Stimulated activated CD4-positive, alpha-beta T cell treated with anti-CD3 and anti-CD28 coated beads, Interleukin-1b, Interleukin-23, amount 100 ng/mL, for 1 hour (primary cell): Measurements from ENCODE around the gene F11R.
"Not testable (repeated sequence)": the region's sequence is repeated elsewhere in the genome, so short reads cannot be mapped to it uniquely, and the experiment has no call there.

Source experiments
- DNase-seq, 2 donors: peaks; one replicate each; pipeline ENCODE4 v3.0.0-alpha.2; 2020; ENCODE audit warnings: low read depth in 2 of 2

Gene F11R

GRCh38 chr1:161044535-161044907 is 23.6 kb upstream of the F11R start:
- DNase-seq: no peak

- no peak for DNase-seq
Observed at GRCh38 chr1:161039546-161039945, 18.6 kb upstream of the F11R start.

- no peak for DNase-seq
Observed at GRCh38 chr1:161039154-161039545, 18.2 kb upstream of the F11R start.

DNA sequence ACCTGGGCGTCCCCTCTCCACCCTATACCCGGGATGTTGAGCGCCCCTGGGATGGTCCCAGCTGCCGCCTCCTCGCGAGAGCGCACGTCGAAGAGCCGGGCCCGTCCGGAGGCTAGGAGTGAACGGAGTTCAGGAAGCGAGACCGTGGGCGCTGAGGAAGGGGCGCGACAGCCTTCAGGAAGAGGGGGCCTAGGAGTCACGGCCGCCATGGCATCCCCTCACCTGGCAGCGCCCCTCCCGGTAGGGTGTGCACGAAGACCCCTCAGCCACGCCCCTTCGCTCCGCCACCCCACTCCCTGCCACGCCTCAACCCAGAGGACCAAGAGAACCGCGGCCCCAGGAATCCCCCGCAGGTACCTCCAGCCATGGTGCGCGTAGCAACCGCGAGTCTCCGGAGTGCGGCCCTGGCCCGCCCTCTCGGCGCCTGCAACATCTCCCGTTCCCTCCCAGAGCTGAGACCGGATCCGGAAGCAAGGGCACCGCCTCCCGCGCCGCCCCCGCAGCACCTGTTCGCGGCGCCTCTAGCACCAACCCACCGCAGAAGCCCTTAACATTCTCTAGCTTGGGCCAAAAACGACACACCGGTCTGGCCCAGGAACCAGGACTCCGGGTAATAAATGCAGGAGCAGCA is 17.7 kb upstream of the F11R start, which contains the start of gene TSTD1:
Gene TSTD1 (minus strand): TSS at position 442 of the 631 bp plus-strand sequence. CDS start 75 bp downstream, at position 367.
- peak; percentile 55 to 69 for DNase-seq

DNA sequence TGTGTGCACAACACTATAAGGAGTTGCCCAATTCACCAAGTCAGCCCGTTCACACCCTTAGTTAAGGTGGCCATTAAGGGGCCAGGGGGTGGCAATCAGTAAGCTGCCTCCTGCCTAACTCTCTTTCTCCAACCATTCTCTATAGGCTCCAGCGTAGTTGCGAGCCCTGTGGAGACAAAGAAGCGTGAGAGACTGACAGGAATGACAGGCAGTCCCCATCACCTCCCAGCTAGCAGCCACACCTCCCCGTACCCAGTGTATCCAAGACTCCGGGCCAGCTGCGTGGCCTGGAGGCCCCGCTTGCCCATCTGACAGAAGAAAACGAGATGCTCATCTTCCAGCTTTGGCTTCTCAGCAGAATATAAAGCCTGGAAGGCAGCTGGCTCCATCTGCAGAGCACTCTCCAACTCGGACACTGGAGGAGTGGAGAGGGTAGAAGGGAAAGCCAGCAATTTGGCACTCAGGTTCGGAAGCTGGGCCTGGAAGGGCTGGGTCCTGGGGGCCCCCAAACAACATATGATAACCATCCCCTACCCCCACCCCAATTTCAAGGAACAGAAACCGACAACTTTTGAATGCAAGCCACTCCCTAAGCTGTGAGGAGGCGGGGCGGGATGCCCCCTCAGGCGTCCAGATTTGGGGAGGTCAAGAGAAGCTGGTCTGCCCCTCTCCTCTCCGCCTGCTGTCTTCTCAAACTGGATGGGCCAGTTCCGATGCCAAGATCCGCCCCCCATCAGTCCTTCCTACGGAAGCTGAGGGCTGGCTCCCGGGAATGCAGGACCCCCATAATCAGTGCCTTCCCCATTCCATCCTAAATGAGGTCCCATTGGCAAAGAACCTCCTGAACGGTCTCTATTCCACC is 16.9 kb upstream of the F11R start:
- no peak for DNase-seq

DNA sequence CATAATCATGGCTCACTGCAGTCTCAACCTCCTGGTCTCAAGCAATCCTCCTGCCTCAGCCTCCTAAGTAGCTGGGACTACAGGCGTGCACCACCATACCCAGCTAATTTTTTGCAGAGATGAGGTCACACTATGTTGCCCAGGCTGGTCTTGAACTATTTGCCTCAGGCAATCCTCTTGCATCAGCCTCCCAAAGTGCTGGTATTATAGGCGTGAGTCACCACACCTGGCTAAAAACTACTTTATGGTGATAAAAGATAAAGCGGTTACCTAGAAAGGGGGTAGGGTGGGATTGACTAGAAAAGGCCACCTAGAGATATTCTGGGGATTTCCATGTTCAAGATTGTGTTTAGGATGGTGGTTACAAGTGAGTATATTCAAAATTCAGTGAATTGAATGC is 12.8 kb upstream of the F11R start:
- no peak for DNase-seq

DNA sequence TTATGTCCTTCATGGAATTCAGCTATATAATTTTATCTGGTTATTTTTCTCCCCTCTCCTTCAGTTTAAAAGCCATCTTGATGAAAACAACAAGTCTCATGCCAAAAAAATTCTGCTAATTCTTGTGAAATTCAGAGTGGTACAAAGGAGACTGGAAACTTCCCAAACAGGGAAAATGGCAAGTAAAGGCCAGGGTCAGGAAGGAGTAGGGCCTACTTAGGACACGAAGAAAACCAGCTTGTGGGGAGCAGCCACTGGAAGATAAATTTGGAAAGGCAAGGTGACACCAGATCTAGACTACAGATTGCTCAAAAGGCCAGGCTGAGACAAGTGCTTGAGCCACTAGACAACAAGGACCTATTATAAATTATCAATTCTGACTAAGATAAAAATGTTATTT is 11.5 kb upstream of the F11R start:
- DNase-seq: no peak

- DNase-seq: no peak
Observed at GRCh38 chr1:161031874-161032273, 10.9 kb upstream of the F11R start.

- DNase-seq: not testable (repeated sequence)
Observed at GRCh38 chr1:161029466-161029865, 8.5 kb upstream of the F11R start.

DNA sequence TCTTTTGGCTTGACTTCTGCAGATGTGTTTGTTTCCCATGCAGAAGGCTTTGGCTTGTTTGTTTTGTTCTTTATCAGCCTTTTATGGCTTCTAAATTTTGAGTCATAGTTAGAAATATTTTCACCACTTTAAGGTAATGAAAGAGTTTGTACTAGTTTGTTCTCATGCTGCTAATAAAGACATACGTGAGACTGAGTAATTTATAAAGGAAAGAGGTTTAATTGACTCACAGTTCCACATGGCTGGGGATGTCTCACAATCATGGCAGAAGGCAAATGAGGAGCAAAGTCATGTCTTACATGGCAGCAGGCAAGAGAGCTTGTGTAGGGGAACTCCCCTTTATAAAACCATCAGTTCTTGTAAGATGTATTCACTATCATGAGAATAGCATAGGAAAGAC is 6.0 kb upstream of the F11R start:
- DNase-seq: not testable (repeated sequence)

GRCh38 chr1:161022432-161022831 is 1.5 kb upstream of the F11R start:
- DNase-seq: not testable (repeated sequence)

GRCh38 chr1:161021970-161022353 is 1.0 kb upstream of the F11R start:
- no peak for DNase-seq

DNA sequence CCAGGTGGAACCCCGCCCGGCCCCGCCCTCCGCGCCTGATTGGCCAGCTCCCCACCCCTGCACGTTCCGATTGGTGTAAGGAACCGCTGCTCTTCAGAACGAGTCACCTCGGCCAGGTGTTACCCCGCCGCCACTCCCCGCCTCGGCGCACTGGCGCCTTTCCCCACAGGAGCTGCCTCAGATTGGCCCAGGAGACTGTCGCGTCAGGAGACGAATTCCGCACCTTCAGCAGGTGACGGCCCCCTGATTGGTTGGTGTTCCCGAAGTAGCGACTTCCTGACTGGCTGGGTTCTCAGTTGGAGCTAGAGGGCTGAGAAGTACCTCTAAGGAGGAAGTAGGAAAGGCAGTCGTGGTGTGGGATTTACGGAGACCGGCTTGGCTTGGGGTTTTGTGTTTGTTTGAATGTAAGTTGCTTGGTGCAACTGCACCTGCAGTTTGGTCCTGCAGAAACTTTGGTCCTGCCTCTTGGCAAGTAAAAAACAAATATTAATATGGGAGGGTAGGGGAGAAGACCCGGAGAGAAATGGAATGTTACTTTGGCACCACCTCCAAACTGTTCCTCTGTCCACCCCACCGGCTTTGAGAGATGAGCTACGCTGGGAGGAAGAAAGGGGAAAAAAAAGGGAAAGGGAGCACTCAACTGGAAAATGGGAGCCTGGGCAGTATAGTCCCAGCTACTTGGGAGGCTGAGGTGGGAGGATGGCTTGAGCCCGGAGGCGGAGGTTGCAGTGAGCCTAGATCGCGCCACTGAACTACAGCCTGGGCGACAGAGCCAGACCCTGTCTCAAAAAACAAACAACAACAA is 415 bp upstream of the F11R start:
- DNase-seq: peak; percentile 70 to 73

- DNase-seq: no peak
Observed at GRCh38 chr1:161019751-161020495, 1.0 kb downstream of the F11R start.

DNA sequence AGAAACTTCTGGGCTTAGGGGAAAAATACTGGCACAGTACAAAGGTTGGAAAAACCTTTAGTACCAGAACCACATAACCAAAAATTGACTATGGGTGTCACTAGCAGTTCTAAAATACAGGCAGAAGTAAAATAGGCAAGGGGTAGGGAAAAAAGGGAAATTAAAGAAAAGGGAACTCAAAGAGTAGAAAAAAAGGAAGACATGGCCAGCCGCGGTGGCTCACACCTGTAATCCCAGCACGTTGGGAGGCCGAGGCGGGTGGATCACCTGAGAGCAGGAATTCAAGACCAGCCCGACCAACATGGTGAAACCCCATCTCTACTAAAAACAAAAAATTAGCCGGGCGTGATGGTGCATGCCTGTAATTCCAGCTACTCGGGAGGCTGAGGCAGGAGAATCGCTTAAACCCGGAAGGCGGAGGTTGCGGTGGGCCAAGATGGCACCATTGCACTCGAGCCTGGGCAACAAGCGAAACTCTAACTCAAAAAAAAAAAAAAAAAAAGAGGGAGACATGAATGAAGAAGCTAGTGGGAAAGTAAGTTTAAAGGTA is 1.8 kb downstream of the F11R start:
- DNase-seq: not testable (repeated sequence)

GRCh38 chr1:161018631-161018930 is 2.4 kb downstream of the F11R start:
- DNase-seq: no peak

DNA sequence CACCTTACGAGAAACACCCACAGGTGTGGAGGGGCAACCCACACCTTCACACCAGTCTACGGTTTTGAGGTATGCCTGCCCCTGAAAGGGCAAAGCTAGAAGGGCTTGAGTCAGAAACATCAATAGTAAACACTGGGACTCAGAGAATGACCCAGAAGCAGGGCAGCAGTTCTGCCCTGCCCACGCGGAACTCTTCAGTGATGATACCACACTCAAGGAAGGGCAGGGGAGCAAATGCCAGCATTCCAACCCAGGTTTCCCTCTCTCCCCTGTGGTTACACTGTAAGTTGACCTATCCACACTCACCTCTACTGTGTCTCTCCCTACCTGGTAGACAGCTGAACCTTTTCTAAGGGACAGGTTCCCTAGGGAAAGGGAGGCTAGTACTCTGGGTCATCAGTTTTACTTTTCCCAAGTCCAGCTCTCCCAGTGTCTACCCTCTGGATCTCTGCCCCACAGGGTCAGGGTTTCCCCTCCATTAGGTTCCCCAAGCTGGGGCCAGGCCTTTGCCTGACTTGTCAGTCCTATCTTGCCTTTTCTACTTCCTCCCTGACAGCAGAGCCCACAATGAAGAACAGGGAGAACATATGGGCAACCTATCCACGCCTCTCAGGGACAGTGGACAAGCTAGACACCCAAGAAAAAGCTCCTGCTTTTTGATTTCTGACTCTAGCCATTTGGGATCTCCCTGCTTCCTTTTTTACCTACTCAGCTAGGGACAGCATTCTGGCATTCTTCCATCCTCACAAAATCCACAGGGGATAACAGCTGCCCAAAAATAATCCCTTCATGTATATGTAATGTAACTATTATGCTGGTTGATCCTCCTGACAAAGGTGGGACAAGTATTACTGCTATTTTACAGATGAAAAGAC is 3.0 kb downstream of the F11R start:
- no peak for DNase-seq

GRCh38 chr1:161017181-161017580 is 3.8 kb downstream of the F11R start:
- not testable (repeated sequence) for DNase-seq

GRCh38 chr1:161016683-161017082 is 4.3 kb downstream of the F11R start:
- not testable (repeated sequence) for DNase-seq

GRCh38 chr1:161013488-161014230 is 7.3 kb downstream of the F11R start:
- peak in 1 of 2 donors; percentile 13 for DNase-seq
